Mononuclear cell (primary cell): ENCODE measurements around the gene PLK1. TPM values are rescaled to one million over a fixed set of nuclear protein-coding genes. Genes with fewer than 3 reads are reported as not detected.
"Not testable (repeated sequence)": the region's sequence is repeated elsewhere in the genome, so short reads cannot be mapped to it uniquely, and the experiment has no call there.

Source experiments
- H3K27me3 ChIP-seq: 2 replicates; pipeline ENCODE4 v1.6.0; 2011; ENCODE audit warnings: low read length, control low read depth; ENCODE audit not compliant: insufficient read depth
- H3K4me1 ChIP-seq: 2 replicates; pipeline ENCODE4 v1.5.1; 2011; ENCODE audit warnings: mild to moderate bottlenecking, low read length, control low read depth; ENCODE audit not compliant: insufficient read depth
- H3K4me3 ChIP-seq: 2 replicates; pipeline ENCODE4 v1.5.1; 2011; ENCODE audit warnings: mild to moderate bottlenecking, low read length, moderate library complexity
- H3K9me3 ChIP-seq: 2 replicates; pipeline ENCODE4 v1.5.1; 2011; ENCODE audit warnings: low read depth, mild to moderate bottlenecking, control low read depth, low read length
- total RNA-seq: library from RNA; depleted of rRNA; stranded (reverse); fragments of >200 nt; gene quantifications from one replicate; pipeline ENCODE4 v1.2.3, GENCODE V29; 2012

PLK1 gene
- total RNA-seq = 0.84 TPM

DNA sequence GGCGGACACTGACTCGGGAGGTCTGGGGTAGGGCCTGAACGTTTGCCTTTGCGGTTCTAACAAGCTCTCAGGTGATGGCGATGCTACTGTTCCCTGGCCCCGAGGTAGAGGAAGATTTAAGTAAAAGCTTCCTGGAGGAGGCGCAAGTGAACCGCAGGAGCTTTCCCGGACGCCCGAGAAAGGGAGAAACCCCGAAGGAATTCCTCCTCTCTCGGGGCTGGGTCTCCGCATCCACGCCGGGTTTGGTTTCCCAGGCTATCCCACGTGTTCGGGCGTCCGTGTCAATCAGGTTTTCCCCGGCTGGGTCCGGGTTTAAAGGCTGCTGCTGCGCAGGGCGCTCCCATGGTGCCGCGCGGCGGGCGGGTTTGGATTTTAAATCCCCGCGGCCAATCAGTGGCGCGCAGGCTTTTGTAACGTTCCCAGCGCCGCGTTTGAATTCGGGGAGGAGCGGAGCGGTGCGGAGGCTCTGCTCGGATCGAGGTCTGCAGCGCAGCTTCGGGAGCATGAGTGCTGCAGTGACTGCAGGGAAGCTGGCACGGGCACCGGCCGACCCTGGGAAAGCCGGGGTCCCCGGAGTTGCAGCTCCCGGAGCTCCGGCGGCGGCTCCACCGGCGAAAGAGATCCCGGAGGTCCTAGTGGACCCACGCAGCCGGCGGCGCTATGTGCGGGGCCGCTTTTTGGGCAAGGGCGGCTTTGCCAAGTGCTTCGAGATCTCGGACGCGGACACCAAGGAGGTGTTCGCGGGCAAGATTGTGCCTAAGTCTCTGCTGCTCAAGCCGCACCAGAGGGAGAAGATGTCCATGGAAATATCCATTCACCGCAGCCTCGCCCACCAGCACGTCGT, at the start of gene PLK1:
Gene PLK1 (plus strand): TSS at position 460 of the 844 bp plus-strand sequence. CDS start 44 bp downstream, at position 504.
- H3K27me3 ChIP-seq = no peaks in the 10 kb centered on the region
- peaks cover 37% of the 10 kb centered on the region for H3K4me1 ChIP-seq
- no peaks in the 10 kb centered on the region for H3K9me3 ChIP-seq
- peak within 1 kb of the TSS; percentile 68 for H3K4me3 ChIP-seq

DNA sequence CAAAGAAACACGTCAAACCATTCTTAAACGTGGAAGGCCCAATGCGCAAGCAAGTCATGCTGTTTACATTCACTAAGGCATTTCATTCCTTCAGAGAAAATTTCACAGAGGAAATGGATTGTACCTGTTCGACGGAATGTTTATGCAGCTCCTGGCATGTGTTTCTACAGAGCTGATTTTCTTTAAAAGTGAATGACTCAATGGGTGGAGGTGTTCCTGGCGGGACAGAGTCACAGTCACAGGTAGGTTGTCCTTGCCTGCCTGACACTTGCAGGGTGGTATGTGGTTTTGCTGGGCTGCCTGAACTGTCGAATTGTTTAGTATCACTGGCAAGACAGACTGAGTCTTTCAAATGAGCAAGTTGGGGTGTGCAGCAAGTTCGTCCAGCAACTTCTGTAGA, 49.2 kb upstream of the PLK1 start:
- H3K27me3 ChIP-seq = no peaks in the 10 kb centered on the region
- H3K9me3 ChIP-seq = no peaks in the 10 kb centered on the region
- H3K4me1 ChIP-seq = no peaks in the 10 kb centered on the region
- H3K4me3 ChIP-seq = no peak overlapping the region

DNA sequence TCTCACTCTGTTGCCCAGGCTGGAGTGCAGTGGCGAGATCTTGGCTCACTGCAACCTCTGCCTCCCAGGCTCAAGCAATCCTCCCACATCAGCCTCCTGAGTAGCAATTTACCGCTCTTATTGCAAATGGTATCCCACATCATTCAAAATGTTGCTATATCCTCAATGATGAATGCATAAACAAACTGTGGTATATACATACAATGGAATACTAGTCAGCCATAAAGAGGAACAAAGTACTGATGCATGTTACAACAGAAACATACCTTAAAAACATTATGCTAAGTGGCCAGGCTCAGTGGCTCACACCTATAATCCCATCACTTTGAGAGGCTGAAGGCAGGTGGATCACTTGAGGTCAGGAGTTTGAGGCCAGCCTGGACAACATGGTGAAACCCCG, 46.8 kb upstream of the PLK1 start:
- H3K4me1 ChIP-seq, H3K27me3 ChIP-seq, H3K4me3 ChIP-seq, H3K9me3 ChIP-seq: not testable (repeated sequence)

DNA sequence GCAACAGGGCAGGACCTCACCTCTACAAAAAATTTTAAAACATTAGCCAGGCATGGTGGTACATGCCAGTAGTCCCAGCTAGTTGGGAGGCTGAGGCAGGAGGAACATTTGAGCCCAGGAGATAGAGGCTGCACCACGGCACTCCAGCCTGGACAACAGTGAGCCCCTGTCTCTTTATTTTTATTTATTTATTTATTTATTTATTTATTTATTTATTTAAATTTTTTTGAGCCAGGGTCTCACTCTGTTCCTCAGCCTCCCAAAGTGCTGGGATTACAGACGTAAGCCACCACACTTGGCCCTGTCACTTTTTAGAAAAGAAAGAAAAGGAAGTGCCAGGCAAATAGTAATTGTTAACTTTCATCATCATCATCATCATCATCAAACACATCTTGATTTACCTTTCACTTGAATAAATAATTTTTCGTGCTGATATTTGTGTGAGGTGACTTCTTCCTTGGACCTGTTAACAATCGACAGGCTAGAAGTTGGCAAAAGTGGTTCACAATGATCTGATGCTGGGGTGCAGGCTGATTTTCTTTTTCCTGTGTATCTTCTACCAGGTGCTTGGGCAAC, 44.1 kb upstream of the PLK1 start:
- Histone ChIP-seq H3K9me3 (no peaks in the 10 kb centered on the region), H3K27me3 (no peaks in the 10 kb centered on the region), H3K4me1 (no peaks in the 10 kb centered on the region), H3K4me3 (no peak overlapping the region)

DNA sequence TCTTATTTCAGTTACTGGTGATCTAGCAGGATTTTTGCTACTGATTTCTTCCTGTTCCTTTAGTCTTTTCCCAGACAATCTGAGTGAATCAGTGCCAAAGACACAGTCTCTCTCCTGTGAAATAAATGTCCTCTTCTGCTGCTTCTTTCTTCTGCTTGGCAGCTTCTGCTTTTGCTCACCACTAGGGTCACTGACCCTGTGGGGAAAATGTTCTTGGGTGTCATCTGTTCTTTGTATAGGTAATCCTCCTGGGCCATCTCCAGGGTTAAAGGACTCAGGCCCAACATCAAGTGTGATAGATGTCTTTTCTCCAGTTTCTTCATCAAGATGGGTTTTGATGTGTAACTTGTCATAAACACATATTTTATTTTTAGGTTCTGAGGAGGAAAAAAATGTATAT, 42.7 kb upstream of the PLK1 start:
- Histone ChIP-seq H3K4me1 (peaks cover 12% of the 10 kb centered on the region), H3K9me3 (no peaks in the 10 kb centered on the region), H3K27me3 (no peaks in the 10 kb centered on the region), H3K4me3 (no peak overlapping the region)

DNA sequence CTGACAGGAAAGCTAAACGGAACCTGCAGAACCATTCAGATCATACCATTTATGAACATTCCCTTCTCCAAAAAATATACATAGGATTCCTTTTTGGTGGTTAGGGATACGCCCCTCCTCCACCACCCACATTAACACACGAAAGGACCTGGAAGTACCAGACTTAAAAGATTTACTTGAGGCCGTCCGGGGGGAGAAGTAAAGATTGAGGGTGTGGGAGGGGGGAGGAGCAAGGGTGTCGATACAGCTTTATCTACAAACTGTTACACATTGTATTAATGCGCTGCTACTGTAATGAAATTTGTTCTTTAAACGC, 38.1 kb upstream of the PLK1 start:
- Histone ChIP-seq H3K4me3 (peak overlapping the region; percentile 94), H3K9me3 (no peaks in the 10 kb centered on the region), H3K27me3 (no peaks in the 10 kb centered on the region), H3K4me1 (peaks cover 27% of the 10 kb centered on the region)

DNA sequence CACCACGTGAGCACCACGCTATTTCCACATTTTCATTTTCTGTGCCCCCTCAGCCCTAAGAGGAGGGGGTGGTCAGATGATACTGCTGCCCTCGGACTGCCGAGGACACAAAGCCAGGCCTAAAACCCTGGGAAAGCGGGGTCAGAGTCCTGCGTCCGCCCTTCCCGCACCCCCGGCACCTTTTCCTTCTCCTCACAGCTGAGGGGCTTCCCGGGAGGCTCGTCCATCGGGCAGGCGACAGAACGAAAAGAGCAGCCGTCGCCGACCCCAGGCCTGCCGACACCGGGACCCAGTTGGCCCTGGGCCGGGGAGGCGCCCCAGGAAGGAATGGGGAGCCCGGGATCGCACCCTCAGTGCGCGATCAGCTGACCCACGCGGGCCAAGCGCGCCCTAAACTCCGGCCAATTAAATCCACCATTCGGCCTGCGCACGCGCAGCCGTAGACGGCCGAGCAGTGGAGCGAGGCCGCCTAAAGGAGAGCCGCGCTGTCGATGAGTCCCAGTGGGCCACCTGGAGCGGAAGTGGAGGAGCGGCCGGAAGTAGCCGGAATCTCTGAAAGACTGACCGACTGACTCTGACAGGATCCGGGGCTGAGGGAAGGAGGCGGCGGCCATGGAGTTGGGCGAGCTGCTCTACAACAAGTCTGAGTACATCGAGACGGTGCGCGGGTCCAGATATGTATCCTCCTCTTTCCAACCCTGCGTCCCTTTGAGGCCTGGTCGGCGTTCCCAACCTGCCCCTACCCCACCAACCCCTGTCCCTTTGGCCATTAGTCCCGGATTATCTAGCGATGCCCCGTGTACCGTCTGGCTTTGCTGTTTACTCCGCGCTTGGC, 37.5 kb upstream of the PLK1 start, which contains the start of the genes DCTN5 and PALB2:
Gene DCTN5 (plus strand): TSS at position 536 of the 835 bp plus-strand sequence. CDS start 77 bp downstream, at position 613.
Gene PALB2 (minus strand): TSS at position 380 of the 835 bp plus-strand sequence. CDS start 153 bp downstream, at position 227.
- no peaks in the 10 kb centered on the region for H3K9me3 ChIP-seq
- H3K27me3 ChIP-seq = no peaks in the 10 kb centered on the region
- peak within 1 kb of the TSS; percentile 94 for H3K4me3 ChIP-seq
- peaks cover 27% of the 10 kb centered on the region for H3K4me1 ChIP-seq

DNA sequence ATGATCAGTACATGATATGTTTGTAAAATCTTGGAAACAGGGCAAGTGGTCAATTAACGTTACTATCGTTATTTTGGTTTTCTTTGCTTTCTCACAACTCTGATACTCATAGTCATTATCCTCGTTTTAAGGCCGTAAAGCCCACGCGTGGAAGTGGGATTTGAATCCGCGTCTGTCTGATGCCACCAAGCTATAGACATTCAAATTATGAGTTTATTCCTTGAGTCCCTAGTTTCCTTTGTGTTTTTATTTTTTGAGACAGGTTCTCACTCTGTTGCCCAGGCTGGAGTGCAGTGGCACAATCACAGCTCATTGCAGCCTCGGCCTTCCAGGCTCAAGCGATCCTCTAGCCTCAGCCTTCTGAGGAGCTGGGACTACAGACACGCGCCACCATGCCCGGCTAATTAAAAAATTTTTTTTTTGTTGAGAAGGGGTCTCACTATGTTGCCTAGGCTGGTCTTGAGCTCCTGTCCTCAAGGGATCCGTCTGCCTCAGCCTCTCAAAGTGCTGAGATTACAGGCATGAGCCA, 36.4 kb upstream of the PLK1 start:
- H3K4me1 ChIP-seq = peaks cover 27% of the 10 kb centered on the region
- H3K9me3 ChIP-seq = no peaks in the 10 kb centered on the region
- H3K4me3 ChIP-seq = peak overlapping the region; percentile 94
- no peaks in the 10 kb centered on the region for H3K27me3 ChIP-seq

DNA sequence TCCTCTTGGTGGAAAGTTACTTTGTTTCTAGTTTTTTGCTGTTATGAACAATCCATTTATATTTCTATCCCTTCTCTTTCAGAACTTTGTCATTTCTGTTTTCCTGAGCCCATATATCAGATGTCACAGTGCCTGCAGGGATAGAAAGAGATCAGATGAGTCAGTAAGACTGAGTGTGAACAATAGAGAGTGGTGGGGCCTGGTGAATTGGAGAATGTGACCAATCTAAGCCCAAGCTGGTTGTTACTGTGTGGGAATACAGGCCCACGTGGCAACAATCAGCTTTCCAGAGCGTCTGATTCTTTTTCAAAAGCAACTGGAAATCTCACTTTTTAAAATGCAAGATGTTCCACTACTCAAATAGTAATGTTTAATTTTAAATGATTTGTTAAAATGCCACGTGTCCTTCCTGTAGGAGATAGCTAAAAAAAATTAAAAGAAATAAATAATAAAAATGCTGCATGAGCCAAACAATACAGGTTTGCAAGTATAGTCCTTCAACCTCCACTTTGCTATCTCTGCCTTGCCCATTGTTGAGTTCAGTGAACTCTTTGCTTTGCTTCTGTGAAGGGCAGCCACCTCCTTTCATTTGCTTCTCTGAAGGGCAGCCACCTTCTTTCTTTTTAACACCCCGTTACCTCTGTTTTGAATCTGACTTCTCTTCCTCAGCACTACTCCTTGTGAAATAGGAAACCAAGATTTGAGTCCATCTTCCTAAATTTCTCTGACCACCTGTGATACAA, 27.8 kb upstream of the PLK1 start:
- H3K4me3 ChIP-seq = no peak overlapping the region
- no peaks in the 10 kb centered on the region for H3K27me3 ChIP-seq
- no peaks in the 10 kb centered on the region for H3K9me3 ChIP-seq
- peaks cover 13% of the 10 kb centered on the region for H3K4me1 ChIP-seq

DNA sequence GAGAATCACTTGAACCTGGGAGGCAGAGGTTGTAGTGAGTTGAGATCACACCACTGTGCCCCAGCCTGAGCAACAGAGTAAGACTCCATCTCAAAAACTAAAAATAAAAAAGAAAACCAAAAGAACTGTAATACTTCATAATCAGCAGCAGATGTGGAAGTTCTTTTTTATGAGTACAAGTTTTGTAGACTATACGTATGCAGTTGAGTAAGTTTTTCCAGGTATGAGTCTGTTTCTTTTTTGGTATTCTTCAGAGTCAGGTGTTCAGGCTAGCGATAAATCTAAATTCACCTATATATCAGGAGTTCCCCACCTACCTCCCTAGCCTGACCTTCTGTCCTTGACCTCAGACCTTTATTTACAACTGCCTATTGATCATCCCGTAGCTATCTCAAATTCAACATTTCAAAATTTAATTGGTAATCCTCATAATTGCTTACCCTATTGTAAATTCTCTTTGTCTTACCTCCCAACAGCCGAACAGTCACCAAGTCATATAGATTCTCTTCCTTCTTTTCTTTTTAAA, 26.7 kb upstream of the PLK1 start:
- peaks cover 13% of the 10 kb centered on the region for H3K4me1 ChIP-seq
- H3K9me3 ChIP-seq = no peaks in the 10 kb centered on the region
- H3K4me3 ChIP-seq = no peak overlapping the region
- H3K27me3 ChIP-seq = no peaks in the 10 kb centered on the region

DNA sequence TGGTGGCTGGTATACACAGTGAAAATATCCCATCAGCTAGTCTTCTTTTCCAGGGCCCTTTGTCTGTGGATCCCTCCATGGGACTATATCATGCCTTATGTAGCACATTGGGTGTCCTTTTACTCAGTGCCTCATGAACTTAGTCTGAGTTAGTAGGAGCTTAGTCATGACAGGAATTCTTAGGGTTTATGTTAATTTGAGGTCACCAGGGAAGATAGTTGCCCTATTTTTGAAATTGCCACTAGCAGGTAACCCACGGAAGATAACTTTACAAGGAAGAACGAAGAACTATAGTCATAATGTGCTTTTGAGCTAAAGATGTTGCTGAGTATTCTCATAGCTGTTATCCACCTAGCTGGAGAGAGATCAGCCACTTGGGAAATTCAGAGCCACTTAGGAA, 14.8 kb upstream of the PLK1 start:
- Histone ChIP-seq H3K27me3 (no peaks in the 10 kb centered on the region), H3K4me1 (no peaks in the 10 kb centered on the region)

DNA sequence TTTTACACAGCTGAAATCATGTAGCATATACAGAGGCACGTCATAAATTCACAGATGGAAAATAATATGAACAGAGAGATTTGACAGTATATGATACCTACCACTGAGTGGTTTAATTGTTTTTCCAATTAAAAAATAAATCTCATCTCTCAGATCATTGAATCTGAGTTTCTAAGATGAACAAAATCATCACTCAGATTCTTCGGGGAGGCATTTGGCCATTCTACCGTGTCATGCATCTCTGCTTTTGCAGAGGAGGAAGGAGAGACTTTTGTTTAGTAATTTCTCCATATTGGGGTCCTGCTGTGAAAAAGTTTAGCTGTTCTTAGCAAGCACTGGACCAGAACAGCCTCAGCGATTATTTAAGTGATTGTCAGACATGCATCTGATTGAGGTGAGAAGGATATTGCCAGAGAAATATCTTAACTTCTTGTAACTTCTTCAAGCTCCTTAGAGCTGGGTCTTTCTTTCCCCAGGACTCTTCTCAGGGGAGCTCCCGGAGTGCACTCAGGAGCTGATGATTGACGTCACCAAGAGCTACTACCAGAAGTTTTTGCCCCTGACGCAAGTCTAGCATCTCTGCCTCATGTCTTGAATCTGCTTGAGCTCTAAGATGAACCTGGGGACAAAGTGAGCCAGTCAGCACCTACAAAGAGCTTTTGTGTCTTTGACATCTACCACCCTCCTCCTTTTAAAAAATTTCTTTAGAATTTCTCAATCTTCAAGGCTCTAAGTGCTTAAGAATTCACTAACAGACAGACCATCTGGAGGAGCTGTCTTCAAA, 11.9 kb upstream of the PLK1 start:
- Histone ChIP-seq H3K4me1 (no peaks in the 10 kb centered on the region), H3K27me3 (no peaks in the 10 kb centered on the region), H3K9me3 (no peaks in the 10 kb centered on the region), H3K4me3 (no peak overlapping the region)

More for the DNA sequence above, 14.8 kb upstream of the PLK1 start:
- Histone ChIP-seq H3K4me3 (no peak overlapping the region), H3K9me3 (no peaks in the 10 kb centered on the region)

DNA sequence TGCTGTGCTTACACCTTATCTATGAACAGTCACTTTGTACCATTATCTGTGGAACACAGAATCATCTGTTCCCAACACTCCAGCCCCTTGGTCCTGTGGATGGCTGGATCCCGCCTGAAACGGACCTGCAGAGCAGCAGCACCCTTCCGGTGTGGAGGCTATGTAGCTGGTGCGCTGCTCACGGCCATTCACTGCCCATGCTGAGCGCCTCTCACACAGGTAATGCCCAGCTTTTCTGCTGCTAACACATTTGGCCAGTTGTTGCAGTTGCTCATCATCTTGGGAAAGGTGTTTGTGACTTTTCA, 11.4 kb upstream of the PLK1 start:
- H3K27me3 ChIP-seq = no peaks in the 10 kb centered on the region
- H3K4me3 ChIP-seq = no peak overlapping the region
- H3K9me3 ChIP-seq = no peaks in the 10 kb centered on the region
- no peaks in the 10 kb centered on the region for H3K4me1 ChIP-seq

DNA sequence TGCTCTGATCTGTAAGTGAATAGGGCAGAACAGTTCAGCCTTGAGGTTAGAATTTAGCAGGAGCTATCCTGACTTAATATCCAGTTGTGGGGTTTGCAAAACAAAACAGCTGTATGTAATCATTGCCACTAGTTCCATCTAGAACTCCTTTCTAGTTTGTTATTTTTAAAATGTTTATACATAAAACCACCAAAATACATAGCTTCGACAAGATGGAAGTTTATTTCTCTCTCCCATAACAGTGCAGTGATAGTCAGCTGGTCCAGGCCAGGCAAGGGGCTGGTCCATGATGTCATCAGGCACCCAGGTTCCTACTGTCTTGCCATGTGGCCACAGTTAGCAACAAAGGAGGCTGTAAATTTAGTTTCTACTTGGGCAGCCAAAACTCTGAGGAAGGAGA, 10.5 kb upstream of the PLK1 start:
- Histone ChIP-seq H3K4me3 (no peak overlapping the region), H3K9me3 (no peaks in the 10 kb centered on the region), H3K27me3 (no peaks in the 10 kb centered on the region), H3K4me1 (no peaks in the 10 kb centered on the region)
